ENCODE measurements around the gene CCDC63. TPM values are rescaled to one million over a fixed set of nuclear protein-coding genes. Genes with fewer than 3 reads are reported as not detected.

The CCDC63 gene
- total RNA-seq, 1 donor from 2014 or later: not detected

- peaks cover 54% of the 10 kb centered on the region for H3K36me3 ChIP-seq
- no peaks in the 10 kb centered on the region for H3K9me3 ChIP-seq (replicated peaks)
- TF ChIP-seq CTCF (IDR thresholded peaks at IDR 0.05; ENCODE audit: borderline replicate concordance): no peak
- H3K4me1 ChIP-seq: peaks cover 10% of the 10 kb centered on the region
- no peak for DNase-seq
- peak overlapping the region; percentile 61 for H3K27ac ChIP-seq (replicated peaks)
- no peak overlapping the region for H3K4me3 ChIP-seq
- H3K27me3 ChIP-seq (ENCODE audit: low read depth): peaks cover 5% of the 10 kb centered on the region
- intact Hi-C loops (cut with micrococcal nuclease): no loop called here
Measured at GRCh38 chr12:110912263-110912662, 65.5 kb downstream of the CCDC63 start.

- no peak for TF ChIP-seq CTCF (IDR thresholded peaks at IDR 0.05; ENCODE audit: borderline replicate concordance)
- H3K9me3 ChIP-seq (replicated peaks): no peaks in the 10 kb centered on the region
- peaks cover 10% of the 10 kb centered on the region for H3K4me1 ChIP-seq
- H3K4me3 ChIP-seq: no peak overlapping the region
- DNase-seq: no peak
- peaks cover 65% of the 10 kb centered on the region for H3K36me3 ChIP-seq
- peak overlapping the region; percentile 61 for H3K27ac ChIP-seq (replicated peaks)
- peaks cover 5% of the 10 kb centered on the region for H3K27me3 ChIP-seq (ENCODE audit: low read depth)
- intact Hi-C loops (cut with micrococcal nuclease): no loop called here
Measured at GRCh38 chr12:110913119-110914056, 66.6 kb downstream of the CCDC63 start.

GRCh38 chr12:110916295-110916875 lies 69.6 kb downstream of the CCDC63 start:
- Histone ChIP-seq H3K36me3 (peaks cover 70% of the 10 kb centered on the region), H3K4me1 (peaks cover 16% of the 10 kb centered on the region), H3K27me3 (ENCODE audit: low read depth) (peaks cover 17% of the 10 kb centered on the region), H3K9me3 (replicated peaks) (no peaks in the 10 kb centered on the region), H3K27ac (replicated peaks) (peak overlapping the region; percentile 87), H3K4me3 (peak overlapping the region; percentile 71)
- intact Hi-C loops (cut with micrococcal nuclease): no loop called here
- no peak for TF ChIP-seq CTCF (IDR thresholded peaks at IDR 0.05; ENCODE audit: borderline replicate concordance)
- DNase-seq: no peak

GRCh38 chr12:110917467-110917866 lies 70.7 kb downstream of the CCDC63 start:
- no peak for DNase-seq
- intact Hi-C loops (cut with micrococcal nuclease): no loop called here
- Histone ChIP-seq H3K4me1 (peaks cover 22% of the 10 kb centered on the region), H3K4me3 (peak overlapping the region; percentile 71), H3K27ac (replicated peaks) (peak overlapping the region; percentile 87), H3K27me3 (ENCODE audit: low read depth) (peaks cover 17% of the 10 kb centered on the region), H3K9me3 (replicated peaks) (no peaks in the 10 kb centered on the region), H3K36me3 (peaks cover 67% of the 10 kb centered on the region)
- no peak for TF ChIP-seq CTCF (IDR thresholded peaks at IDR 0.05; ENCODE audit: borderline replicate concordance)

- peak overlapping the region; percentile 71 for H3K4me3 ChIP-seq
- H3K27ac ChIP-seq (replicated peaks): peak overlapping the region; percentile 87
Measured at GRCh38 chr12:110917961-110918360, 71.2 kb downstream of the CCDC63 start.

More at GRCh38 chr12:110917961-110918360, 71.2 kb downstream of the CCDC63 start:
- intact Hi-C loops (cut with micrococcal nuclease): no loop called here
- H3K27me3 ChIP-seq (ENCODE audit: low read depth): peaks cover 17% of the 10 kb centered on the region
- no peak for TF ChIP-seq CTCF (IDR thresholded peaks at IDR 0.05; ENCODE audit: borderline replicate concordance)
- H3K36me3 ChIP-seq: peaks cover 62% of the 10 kb centered on the region
- no peaks in the 10 kb centered on the region for H3K9me3 ChIP-seq (replicated peaks)
- H3K4me1 ChIP-seq: peaks cover 22% of the 10 kb centered on the region
- no peak for DNase-seq
